Psoas muscle (tissue), 8 donors: ENCODE data around the gene CIZ1. TPM values are rescaled to one million over a fixed set of nuclear protein-coding genes. Genes with fewer than 3 reads are reported as not detected.
"Not testable (repeated sequence)": the region's sequence is repeated elsewhere in the genome, so short reads cannot be mapped to it uniquely, and the experiment has no call there.

ENCODE experiments used
- ATAC-seq, 4 donors: fragments of 200-7000 bp; cut with Tn5 transposase; one replicate each; pipeline ENCODE4 v1.9.1; 2020; ENCODE audit warnings: moderate library complexity in 3 of 4, mild to moderate bottlenecking in 2 of 4
- DNase-seq, 2 donors: peaks; one replicate each; pipeline ENCODE4 v3.0.0-alpha.2; 2020
- H3K27ac ChIP-seq: fragments of 200-600 bp; one replicate; pipeline ENCODE4 v1.8.0; 2022
- H3K27me3 ChIP-seq, 3 donors: fragments of 200-600 bp in 1 of 3; one replicate each; pipeline versions ENCODE4 v1.6.1 to v1.8.0; 2013 to 2022; ENCODE audit warnings: low read length in 2 of 3, mild to moderate bottlenecking in 2 of 3, moderate library complexity in 1 of 3; ENCODE audit not compliant: insufficient read depth in 3 of 3
- H3K36me3 ChIP-seq, 2 donors: fragments of 200-600 bp in 1 of 2; one replicate each; pipeline versions ENCODE4 v1.6.1 to v1.8.0; 2013 to 2022; ENCODE audit warnings: low read depth in 1 of 2, mild to moderate bottlenecking in 1 of 2, moderate library complexity in 1 of 2; ENCODE audit not compliant: insufficient read depth in 1 of 2
- H3K4me1 ChIP-seq: fragments of 200-600 bp; one replicate; pipeline ENCODE4 v1.8.0; 2022
- H3K4me3 ChIP-seq: fragments of 200-600 bp; one replicate; pipeline ENCODE4 v1.8.0; 2022; ENCODE audit warnings: mild to moderate bottlenecking
- H3K9me3 ChIP-seq: fragments of 200-600 bp; one replicate; pipeline ENCODE4 v1.8.0; 2022
- CTCF ChIP-seq: fragments of 200-600 bp; IDR thresholded peaks from one replicate; pipeline ENCODE4 v1.8.0; 2022; ENCODE audit warnings: antibody characterized with exemption
- WGBS, 3 donors: extraction: QIAGEN DNeasy Blood & Tissue Kit; methylation state at CpG; one replicate each; pipeline versions ENCODE4 v1.1.6 to v1.1.7; 2013; 5-methylcytosine and 5-hydroxymethylcytosine counted together
- intact Hi-C, 2 donors: fragments of 100-400 bp; cut with DNase I; formaldehyde crosslinking; loops; one replicate each; pipeline versions ENCODE4 v1.11.0 to v1.14.2; 2022
- long read RNA-seq, 2 donors: library from polyadenylated mRNA; unstranded; transcript quantifications; one replicate each; pipeline ENCODE4 v2.0.0, GENCODE V29; 2021
- polyA plus RNA-seq, 3 donors: library from polyadenylated mRNA; stranded (reverse); fragments of 200-250 nt; gene quantifications; one replicate each; pipeline ENCODE4 v1.2.3, GENCODE V29; 2013
- total RNA-seq, 4 donors: library from RNA; stranded (reverse); fragmentation: NEBNext Ultra II Directional in 2 of 4; extraction: Animal tissue kit (Norgen Biotek cat#: 25700) in 2 of 4; gene quantifications; one replicate each; pipeline versions ENCODE4 v1.2.1 to v1.2.4, GENCODE V29; 2021 to 2023
- donor health status: healthy with polysubstance abuse.
- donor health status: DM: no; HTN: no; CAD: no; lungs with moderate emphysema.
- donor health status: Bipolar disorder and iron deficiency.
- donor health status: healthy.
- donor health status: DM: yes; HTN: yes; CAD: no.
- donor health status: DM: no; HTN: no; CAD: no.
- donor health status: DM: no; HTN: no; CAD: no.
- donor health status: DM: yes; HTN: yes; CAD: no.

Gene CIZ1
- total RNA-seq: 100 to 1,000 TPM in 3 of 4 donors, 10 to 100 TPM in 1; 86.0 to 119 (median 109) TPM
- polyA plus RNA-seq: 10 to 100 TPM; 36.2 to 84.7 (median 49.9) TPM
- long read RNA-seq, donor 1, transcript CIZ1-204 (17 exons, 2,984 nt): major isoform, 9 of 80 reads
- long read RNA-seq, donor 1, partial matches to known transcripts: 32 of 80 reads
- long read RNA-seq, donor 1, other reads (novel, unspliced or antisense): 37 of 80 reads
- long read RNA-seq, donor 2, transcript CIZ1-204 (17 exons, 2,984 nt): major isoform, 17 of 137 reads
- long read RNA-seq, donor 2, partial matches to known transcripts: 55 of 137 reads
- long read RNA-seq, donor 2, other reads (novel, unspliced or antisense): 59 of 137 reads

GRCh38 chr9:128191406-128192046, at the start of gene CIZ1:
Gene CIZ1, minus strand, starts transcription at chr9:128191572. Its CDS starts 715 bp downstream, at chr9:128190857.
- TF ChIP-seq CTCF: peak; percentile 74
- Histone ChIP-seq H3K4me3 (peak within 1 kb of the TSS; percentile 89), H3K27ac (peak within 1 kb of the TSS; percentile 90), H3K9me3 (no peaks in the 10 kb centered on the region), H3K36me3 (peaks cover 0 to 40% of the 10 kb centered on the region in 2 donors), H3K4me1 (peaks cover 16% of the 10 kb centered on the region), H3K27me3 (no peaks in the 10 kb centered on the region)
- 0 to 1% (median 0%) methylated on average over 33 to 71 of the region's 71 CpGs for WGBS, 3 donors
- intact Hi-C loops: loop anchor here in 1 of 2 donors (5.0 kb wide), 1 partner anchor 86 kb away; the partner anchor contains the start of genes GOLGA2 and SWI5
- DNase-seq (peak; percentile 84 to 90), ATAC-seq (peak; percentile 84 to 91 (median 88))

GRCh38 chr9:128233817-128234406, 42.5 kb upstream of the CIZ1 start:
- DNase-seq: no peak
- Histone ChIP-seq H3K27ac (no peak overlapping the region), H3K4me3 (no peak overlapping the region), H3K4me1 (no peaks in the 10 kb centered on the region), H3K27me3 (no peaks in the 10 kb centered on the region), H3K9me3 (no peaks in the 10 kb centered on the region), H3K36me3 (no peaks in the 10 kb centered on the region)
- intact Hi-C loops: no loop called here
- WGBS, 3 donors: 82 to 88% (median 83%) methylated on average over 28 of the region's 28 CpGs
- ATAC-seq: no peak
- TF ChIP-seq CTCF: no peak

- intact Hi-C loops: no loop called here
- 77 to 82% (median 82%) methylated on average over 19 to 22 of the region's 22 CpGs for WGBS, 3 donors
- no peaks in the 10 kb centered on the region for H3K36me3 ChIP-seq
- no peak overlapping the region for H3K4me3 ChIP-seq
- H3K4me1 ChIP-seq: no peaks in the 10 kb centered on the region
- H3K9me3 ChIP-seq: no peaks in the 10 kb centered on the region
- no peak for ATAC-seq
- no peak for TF ChIP-seq CTCF
- no peak overlapping the region for H3K27ac ChIP-seq
- DNase-seq: no peak
- no peaks in the 10 kb centered on the region for H3K27me3 ChIP-seq
Measured at GRCh38 chr9:128232528-128233428, 41.4 kb upstream of the CIZ1 start.

GRCh38 chr9:128231638-128232527, 40.5 kb upstream of the CIZ1 start:
- TF ChIP-seq CTCF: no peak
- ATAC-seq (peak in 3 of 4 donors; percentile 21 to 55 (median 26)), DNase-seq (peak in 1 of 2 donors; percentile 67)
- Histone ChIP-seq H3K4me3 (no peak overlapping the region), H3K9me3 (no peaks in the 10 kb centered on the region), H3K4me1 (no peaks in the 10 kb centered on the region), H3K27me3 (no peaks in the 10 kb centered on the region), H3K27ac (no peak overlapping the region), H3K36me3 (no peaks in the 10 kb centered on the region)
- intact Hi-C loops: no loop called here
- WGBS, 3 donors: 45 to 51% (median 46%) methylated on average over 15 to 16 of the region's 16 CpGs

- H3K4me1 ChIP-seq, DNase-seq, H3K36me3 ChIP-seq, ATAC-seq, intact Hi-C loops, H3K9me3 ChIP-seq, H3K4me3 ChIP-seq, H3K27ac ChIP-seq, H3K27me3 ChIP-seq: not testable (repeated sequence)
- 62 to 72% (median 68%) methylated on average over 6 to 7 of the region's 7 CpGs for WGBS, 3 donors
Measured at GRCh38 chr9:128230897-128231296, 39.5 kb upstream of the CIZ1 start.
